ENCODE data around the gene MYH7.

Gene MYH7

GRCh38 chr14:23405516-23406025 lies 29.9 kb downstream of the MYH7 start:
- no peaks in the 10 kb centered on the region for H3K27me3 ChIP-seq (ENCODE audit: control insufficient read depth, insufficient read depth, low read length)
- no peak overlapping the region for H3K4me3 ChIP-seq (ENCODE audit: low read depth, low read length)
- no peak overlapping the region for H3K4me2 ChIP-seq (ENCODE audit: low read length)
- no peaks in the 10 kb centered on the region for H3K9me3 ChIP-seq (ENCODE audit: control insufficient read depth, low read length)
- no peaks in the 10 kb centered on the region for H3K36me3 ChIP-seq (ENCODE audit: control insufficient read depth, insufficient read depth, low read length)
- H3K4me1 ChIP-seq: no peaks in the 10 kb centered on the region
- H3K79me2 ChIP-seq: no peaks in the 10 kb centered on the region
- H3K9ac ChIP-seq: no peak overlapping the region
- H2AFZ ChIP-seq: no peak overlapping the region
- H3K27ac ChIP-seq: no peak overlapping the region
- no peak for TF ChIP-seq CTCF (IDR thresholded peaks at IDR 0.05)

- no peaks in the 10 kb centered on the region for H3K79me2 ChIP-seq
- no peak overlapping the region for H3K4me2 ChIP-seq (ENCODE audit: low read length)
- H3K27me3 ChIP-seq (ENCODE audit: control insufficient read depth, insufficient read depth, low read length): no peaks in the 10 kb centered on the region
- no peak overlapping the region for H2AFZ ChIP-seq
- no peak overlapping the region for H3K4me3 ChIP-seq (ENCODE audit: low read depth, low read length)
- TF ChIP-seq CTCF (IDR thresholded peaks at IDR 0.05): no peak
- H3K9ac ChIP-seq: no peak overlapping the region
- no peak overlapping the region for H3K27ac ChIP-seq
- no peaks in the 10 kb centered on the region for H3K9me3 ChIP-seq (ENCODE audit: control insufficient read depth, low read length)
- H3K4me1 ChIP-seq: no peaks in the 10 kb centered on the region
- no peaks in the 10 kb centered on the region for H3K36me3 ChIP-seq (ENCODE audit: control insufficient read depth, insufficient read depth, low read length)
These were observed 30.4 kb downstream of the MYH7 start for GRCh38 chr14:23405096-23405495.

- Histone ChIP-seq H3K9ac (no peak overlapping the region), H3K9me3 (ENCODE audit: control insufficient read depth, low read length) (no peaks in the 10 kb centered on the region), H2AFZ (no peak overlapping the region), H3K79me2 (no peaks in the 10 kb centered on the region), H3K4me3 (ENCODE audit: low read depth, low read length) (no peak overlapping the region), H3K4me2 (ENCODE audit: low read length) (no peak overlapping the region), H3K36me3 (ENCODE audit: control insufficient read depth, insufficient read depth, low read length) (no peaks in the 10 kb centered on the region), H3K27ac (no peak overlapping the region), H3K27me3 (ENCODE audit: control insufficient read depth, insufficient read depth, low read length) (no peaks in the 10 kb centered on the region), H3K4me1 (no peaks in the 10 kb centered on the region)
- no peak for TF ChIP-seq CTCF (IDR thresholded peaks at IDR 0.05)
These were observed 31.0 kb downstream of the MYH7 start for GRCh38 chr14:23404331-23404900.

- Histone ChIP-seq H3K27me3 (ENCODE audit: control insufficient read depth, insufficient read depth, low read length) (no peaks in the 10 kb centered on the region), H3K9me3 (ENCODE audit: control insufficient read depth, low read length) (no peaks in the 10 kb centered on the region), H3K4me2 (ENCODE audit: low read length) (no peak overlapping the region), H3K36me3 (ENCODE audit: control insufficient read depth, insufficient read depth, low read length) (no peaks in the 10 kb centered on the region), H3K4me1 (no peaks in the 10 kb centered on the region), H3K79me2 (no peaks in the 10 kb centered on the region), H3K27ac (no peak overlapping the region), H3K4me3 (ENCODE audit: low read depth, low read length) (no peak overlapping the region), H3K9ac (no peak overlapping the region), H2AFZ (no peak overlapping the region)
- no peak for TF ChIP-seq CTCF (IDR thresholded peaks at IDR 0.05)
These were observed 31.6 kb downstream of the MYH7 start for GRCh38 chr14:23403908-23404307.

GRCh38 chr14:23403139-23403438 lies 32.4 kb downstream of the MYH7 start:
- Histone ChIP-seq H3K9ac (no peak overlapping the region), H3K4me1 (no peaks in the 10 kb centered on the region), H3K9me3 (ENCODE audit: control insufficient read depth, low read length) (no peaks in the 10 kb centered on the region), H3K27ac (no peak overlapping the region), H3K4me3 (ENCODE audit: low read depth, low read length) (no peak overlapping the region), H2AFZ (no peak overlapping the region), H3K27me3 (ENCODE audit: control insufficient read depth, insufficient read depth, low read length) (no peaks in the 10 kb centered on the region), H3K4me2 (ENCODE audit: low read length) (no peak overlapping the region), H3K79me2 (no peaks in the 10 kb centered on the region), H3K36me3 (ENCODE audit: control insufficient read depth, insufficient read depth, low read length) (no peaks in the 10 kb centered on the region)
- no peak for TF ChIP-seq CTCF (IDR thresholded peaks at IDR 0.05)
